HG03066 (cell line): ENCODE results near the gene EEF1A2.
A peak's percentile ranks its signal among the peaks of the same experiment; 100 is the strongest.
"Not testable (repeated sequence)": the region's sequence is repeated elsewhere in the genome, so short reads cannot be mapped to it uniquely, and the experiment has no call there.

Source experiments
- ATAC-seq: cut with Tn5 transposase; IDR thresholded peaks from one replicate; pipeline ENCODE4 v1.9.1; 2021; ENCODE audit warnings: low read depth; ENCODE audit not compliant: unreplicated experiment

Gene EEF1A2

DNA sequence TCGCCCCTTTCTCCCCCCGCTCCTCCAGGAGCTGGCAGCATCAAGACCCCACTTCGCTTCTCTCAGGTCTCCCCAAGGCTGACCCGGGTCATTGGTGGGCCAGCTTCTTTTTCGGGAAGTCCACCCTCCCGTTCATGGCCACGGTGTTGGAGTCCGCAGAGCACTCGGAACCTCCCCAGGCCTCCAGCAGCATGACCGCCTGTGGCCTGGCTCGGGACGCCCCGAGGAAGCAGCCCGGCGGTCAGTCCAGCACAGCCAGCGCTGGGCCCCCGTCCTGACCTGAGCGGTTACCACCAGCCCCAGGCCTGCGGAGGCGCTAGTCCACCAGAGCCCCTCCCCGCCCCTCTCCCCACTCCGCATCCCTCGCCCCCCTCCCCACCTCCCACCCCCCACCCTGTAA lies 22.7 kb upstream of the EEF1A2 start:
- no peak for ATAC-seq

DNA sequence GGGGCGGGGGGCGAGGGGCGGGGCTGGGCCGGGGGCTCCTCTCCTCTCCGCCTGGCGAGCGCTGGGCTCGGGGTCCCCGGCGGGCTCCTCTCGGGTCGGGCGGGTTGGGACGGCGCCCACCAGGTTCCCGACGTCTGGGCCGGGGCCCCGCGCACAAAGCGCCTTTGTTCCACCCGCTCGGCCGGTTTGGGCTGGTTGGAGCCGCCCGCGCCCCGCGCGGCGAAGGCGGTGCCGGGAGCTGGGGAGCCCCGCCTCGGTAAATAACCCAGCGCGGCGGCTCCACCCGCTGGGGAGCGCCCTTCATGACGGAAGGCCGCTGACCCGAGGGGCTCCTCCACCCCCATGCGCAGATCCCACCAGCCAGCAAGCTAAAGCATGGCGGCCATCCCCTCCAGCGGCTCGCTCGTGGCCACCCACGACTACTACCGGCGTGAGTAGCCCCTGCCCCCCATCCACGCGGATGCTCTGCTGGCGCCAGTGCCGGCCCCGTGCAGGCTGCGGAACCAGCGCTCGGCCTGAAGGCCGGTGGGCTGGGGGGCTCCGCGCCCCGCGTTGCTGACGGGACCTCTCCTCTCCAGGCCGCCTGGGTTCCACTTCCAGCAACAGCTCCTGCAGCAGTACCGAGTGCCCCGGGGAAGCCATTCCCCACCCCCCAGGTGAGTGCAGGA lies 22.2 kb upstream of the EEF1A2 start:
- ATAC-seq, result peak; percentile 30

DNA sequence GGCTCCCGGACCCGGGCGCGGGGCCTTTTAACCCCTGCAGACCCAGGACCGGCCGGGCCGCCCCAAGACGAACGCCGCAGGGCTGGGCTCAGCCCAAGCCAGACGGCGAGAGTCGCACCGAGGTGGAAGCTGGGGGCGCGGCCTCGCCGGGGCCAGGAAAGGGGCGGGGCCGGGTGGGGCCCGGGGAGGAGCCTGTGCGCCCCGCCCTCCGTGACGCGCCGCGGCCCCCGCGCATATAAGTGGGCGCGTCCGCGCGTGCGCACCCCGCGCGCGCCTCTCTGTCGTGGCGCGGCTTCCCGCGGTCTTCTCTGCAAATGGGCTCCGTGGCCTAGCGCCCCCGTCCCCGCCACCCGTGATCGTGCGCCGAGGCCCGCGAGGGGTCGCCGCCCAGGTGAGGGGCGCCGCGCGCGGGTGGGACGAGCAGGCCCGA lies 21.6 kb upstream of the EEF1A2 start, which contains the start of gene PPDPF:
Gene PPDPF (plus strand): TSS at position 262 of the 430 bp plus-strand sequence. CDS start 544 bp downstream, outside the sequence.
- peak; percentile 55 for ATAC-seq

DNA sequence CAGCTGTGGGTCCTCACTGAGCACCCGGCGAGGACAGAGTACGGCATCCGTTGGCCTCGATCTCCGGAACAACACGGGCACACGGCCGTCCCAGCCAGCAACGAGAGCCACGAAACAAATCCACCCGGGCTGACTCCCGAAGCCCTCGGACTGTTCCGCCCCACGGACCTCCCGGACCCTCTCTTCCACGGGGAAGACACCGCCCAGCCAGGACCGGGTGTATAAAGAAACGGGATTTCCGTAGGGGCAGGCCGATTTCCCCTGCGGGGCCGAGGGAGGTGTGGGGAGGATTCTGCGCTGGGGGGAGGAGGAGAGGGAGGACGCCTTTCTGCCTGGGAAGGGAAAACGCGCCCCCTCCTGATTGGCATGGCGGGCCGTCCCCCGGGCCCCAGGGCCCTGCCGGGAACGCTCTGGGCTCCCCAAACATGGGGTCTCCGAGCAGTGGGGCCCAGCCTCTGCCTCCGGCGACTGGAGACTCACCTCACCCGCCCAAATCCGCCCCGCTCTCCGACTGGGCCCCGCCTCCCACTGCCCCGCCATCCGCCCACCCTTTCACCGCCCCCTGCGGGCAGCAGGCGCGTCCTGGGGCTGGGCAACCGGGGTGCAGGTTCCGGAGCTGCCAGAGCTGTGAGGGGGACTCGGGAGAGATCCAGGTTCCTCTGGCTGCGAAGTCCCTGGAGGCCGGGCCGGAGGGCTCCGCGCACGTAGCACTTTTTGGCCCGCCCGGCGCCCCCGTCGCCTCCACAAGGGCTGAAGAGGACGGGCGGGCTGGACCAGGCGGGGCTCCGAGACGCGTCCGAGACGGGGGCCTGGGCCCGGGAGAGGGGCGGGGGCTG lies 21.0 kb upstream of the EEF1A2 start:
- ATAC-seq, result peak; percentile 40

DNA sequence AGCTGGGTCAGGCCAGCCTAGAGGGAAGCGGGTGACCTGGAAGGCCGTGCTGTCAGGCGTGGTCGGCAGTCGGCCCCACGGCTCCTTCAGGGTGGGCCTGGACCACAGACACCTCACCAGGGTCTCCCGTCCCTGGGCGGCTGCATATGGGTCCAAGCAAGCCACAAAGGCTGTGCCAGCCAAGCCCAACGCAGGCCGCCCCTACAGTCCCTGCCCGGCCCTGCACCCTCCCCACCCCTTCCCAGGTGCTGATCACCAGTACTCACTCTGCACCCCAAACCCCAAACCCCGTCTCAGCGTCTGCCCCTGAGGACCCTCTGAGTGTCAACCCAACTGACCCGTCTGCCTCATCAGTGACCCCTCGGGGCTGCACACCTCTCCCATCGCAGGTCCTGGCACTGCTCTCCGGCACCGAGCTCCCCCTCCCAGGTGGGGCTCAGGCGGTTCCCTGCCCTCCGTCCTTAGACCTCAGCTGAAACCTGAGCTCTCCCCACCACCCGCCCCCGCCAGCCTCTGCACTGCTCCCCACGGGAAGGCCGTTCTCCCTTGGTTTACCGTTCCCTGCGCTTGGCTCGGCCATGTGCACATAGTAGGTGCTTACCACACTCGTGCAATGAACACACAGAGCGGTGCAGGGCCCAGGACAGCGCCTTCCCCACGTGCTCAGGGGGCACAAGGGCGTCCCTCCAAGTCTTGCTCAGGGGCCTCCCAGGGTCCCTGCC lies 20.2 kb upstream of the EEF1A2 start:
- no peak for ATAC-seq

DNA sequence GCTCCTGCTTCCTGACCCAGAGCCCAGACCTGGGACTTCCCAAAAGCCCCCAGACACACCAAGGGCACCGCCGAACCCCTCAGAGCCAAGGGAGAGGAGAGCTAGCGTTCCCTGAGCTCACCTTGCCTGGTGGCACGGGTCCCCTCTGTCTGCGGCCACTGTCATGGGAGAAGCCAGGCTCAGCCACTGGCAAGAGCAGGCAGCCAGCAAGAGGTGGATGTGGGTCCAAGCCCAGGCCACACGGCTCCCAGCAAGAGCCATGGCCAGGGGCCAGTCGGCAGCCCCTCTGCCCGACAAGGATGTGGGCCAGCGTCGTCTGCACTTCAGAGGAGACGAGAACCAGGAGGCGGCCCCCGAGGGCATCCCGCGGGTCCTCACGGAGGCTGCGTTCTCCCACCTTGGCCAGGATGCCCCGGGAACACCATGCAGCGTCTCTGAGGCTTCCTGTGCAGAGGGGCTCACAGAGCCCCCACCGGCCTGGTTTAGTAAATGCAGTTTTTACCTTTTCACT lies 19.5 kb upstream of the EEF1A2 start:
- no peak for ATAC-seq

DNA sequence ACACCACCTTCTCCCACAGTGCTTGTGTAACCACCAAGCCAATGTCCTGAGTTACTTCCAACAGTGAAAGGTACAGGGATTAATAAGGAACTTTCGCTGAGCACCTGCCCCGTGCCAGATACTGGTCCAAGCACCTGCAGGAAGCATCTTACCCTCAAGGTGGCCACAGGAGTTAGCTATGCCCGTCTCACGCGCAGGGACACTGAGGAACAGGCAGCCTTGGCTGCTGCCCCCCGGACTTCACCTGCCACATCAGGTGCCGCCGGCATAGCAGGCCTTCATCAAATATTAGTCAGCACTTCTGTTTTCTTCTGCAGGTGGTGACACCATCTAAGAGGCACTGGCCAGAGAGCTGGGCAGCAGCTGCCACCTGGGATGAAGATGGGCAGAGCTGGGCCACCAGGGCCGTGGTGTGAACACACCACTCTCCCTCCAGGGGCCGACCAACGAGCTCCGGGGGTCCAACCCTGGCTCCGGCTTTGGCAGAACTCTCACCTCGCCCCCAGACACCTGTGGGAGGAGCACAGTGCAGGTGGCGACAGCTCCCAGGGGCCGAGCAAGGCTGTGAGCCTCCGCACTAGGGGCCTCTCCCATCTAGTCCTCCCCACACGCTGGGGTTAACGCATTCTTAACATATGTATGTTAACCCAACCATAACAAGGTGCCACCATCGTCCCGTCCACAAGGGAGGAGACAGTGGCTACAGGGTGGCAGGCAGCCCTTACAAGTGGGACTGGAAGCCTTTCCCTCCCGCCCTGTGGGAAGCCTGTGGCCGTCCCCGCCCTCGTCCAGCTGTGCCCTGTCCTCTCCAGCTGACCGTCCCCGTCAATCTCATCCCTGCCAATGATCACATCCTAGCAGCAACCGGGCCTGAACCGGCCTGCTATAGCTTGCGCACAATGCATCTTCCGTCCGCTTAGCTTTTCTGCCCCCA lies 18.8 kb upstream of the EEF1A2 start:
- ATAC-seq, result no peak

DNA sequence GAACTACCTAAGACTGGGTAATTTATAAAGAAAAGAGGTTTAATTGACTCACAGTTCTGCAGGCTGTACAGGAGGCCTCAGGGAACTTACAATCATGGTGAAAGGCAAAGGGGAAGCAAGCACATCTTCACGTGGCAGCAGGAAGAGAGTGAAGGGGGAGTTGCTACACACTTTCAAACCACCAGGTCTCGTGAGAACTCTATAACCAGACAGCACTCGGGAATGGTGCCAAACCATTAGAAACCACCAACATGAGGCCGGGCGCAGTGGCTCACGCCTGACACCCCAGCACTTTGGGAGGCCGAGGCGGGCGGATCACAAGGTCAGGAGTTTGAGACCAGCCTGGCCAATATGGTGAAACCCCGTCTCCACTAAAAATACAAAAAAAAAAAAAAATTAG lies 15.6 kb upstream of the EEF1A2 start:
- ATAC-seq, result not testable (repeated sequence)

DNA sequence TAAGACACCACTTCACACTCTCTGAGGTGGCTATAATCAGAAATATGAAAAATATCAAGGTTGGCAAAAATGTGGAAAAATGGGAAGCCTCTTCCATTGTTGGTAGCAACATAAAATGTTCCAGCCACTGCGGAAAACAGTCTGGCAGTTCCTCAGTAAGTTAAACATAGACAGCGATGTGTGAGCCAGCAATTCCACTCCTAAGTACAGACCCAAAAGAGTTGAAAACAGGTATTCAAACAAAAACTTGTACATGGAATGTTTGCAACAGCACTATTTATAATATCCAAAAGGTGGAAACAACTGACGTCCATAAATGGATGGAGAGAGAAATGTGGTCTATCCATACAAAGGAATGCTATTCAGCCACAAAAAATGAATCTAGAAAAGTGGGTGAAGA lies 14.3 kb upstream of the EEF1A2 start:
- ATAC-seq, result no peak

DNA sequence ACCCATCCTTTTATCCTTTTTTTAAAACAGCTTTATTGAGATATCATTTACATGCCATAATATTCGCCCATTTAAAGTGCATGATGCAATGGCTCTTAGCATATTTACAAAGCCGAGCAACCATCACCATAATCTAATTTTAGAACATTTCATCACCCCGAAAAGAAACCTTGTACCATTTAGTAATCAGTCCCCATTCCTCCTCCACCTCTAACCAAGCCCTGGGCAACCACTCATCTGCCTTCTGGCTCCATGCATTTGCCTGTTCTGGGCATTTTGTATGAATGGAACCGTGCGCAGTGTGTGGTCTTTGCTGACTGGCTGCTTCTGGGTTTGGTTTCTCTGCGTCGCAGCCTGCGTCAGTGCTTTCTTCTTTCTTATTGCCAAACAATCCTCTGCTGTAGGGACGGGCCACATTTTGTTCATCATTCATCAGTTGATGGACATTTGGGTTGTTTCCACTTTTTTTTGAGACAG lies 10.2 kb upstream of the EEF1A2 start:
- ATAC-seq, result no peak

DNA sequence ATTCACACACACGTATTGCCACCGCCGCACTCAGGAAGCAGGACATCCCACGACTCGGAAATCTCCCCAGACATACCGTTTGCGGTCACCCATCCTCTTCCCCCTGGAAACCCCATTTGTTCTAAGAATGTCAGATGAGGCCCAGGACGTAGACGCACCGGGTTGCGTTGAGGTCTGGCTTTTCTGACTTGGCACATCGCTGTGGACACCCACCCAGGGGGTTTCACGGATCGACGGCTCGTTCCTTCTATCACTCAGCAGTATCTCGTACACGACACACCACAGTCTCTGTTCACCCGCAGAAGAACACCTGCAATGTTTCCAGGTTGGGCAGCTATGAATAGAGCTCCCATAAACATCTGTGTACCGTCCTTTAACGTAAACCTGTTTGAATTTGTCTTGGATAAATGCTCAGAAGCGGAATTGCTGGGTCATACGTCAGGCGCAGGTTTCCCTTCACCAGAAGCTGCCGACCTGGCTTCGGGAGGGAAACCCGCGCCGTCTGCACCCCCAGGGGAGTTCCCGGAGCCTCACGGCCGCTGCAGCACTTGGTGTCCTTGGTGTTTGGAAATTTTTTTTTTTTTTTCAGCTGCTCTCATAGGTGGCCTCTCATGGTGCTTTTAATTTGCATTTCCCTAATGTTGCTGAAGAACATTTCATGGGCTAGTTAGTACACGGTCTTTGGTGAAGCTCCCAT lies 9.3 kb upstream of the EEF1A2 start:
- ATAC-seq, result no peak

DNA sequence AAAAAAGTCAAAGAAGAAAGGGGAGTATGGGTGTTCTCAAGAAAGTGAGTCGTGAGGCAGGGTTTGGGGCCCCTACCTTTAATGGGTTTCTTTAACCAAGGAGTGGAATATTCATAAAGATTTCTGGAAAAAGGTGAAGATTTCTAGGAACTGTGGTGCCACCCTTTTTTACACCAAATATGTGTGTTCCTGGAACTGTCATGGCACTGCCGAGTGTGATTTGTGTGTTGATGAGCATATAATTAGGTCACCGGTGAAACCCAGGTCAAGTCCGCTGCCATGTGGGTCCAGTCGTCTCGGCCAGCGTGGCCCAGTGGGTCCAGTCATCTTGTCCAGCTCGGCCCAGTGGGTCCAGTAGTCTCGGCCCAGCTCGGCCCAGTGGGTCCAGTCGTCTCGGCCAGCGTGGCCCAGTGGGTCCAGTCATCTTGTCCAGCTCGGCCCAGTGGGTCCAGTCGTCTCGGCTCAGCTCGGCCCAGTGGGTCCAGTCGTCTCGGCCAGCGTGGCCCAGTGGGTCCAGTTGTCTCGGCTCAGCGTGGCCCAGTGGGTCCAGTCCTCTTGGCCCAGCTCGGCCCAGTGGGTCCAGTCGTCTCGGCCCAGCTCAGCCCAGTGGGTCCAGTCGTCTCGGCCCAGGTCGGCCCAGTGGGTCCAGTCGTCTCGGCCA lies 8.3 kb upstream of the EEF1A2 start:
- ATAC-seq, result no peak

DNA sequence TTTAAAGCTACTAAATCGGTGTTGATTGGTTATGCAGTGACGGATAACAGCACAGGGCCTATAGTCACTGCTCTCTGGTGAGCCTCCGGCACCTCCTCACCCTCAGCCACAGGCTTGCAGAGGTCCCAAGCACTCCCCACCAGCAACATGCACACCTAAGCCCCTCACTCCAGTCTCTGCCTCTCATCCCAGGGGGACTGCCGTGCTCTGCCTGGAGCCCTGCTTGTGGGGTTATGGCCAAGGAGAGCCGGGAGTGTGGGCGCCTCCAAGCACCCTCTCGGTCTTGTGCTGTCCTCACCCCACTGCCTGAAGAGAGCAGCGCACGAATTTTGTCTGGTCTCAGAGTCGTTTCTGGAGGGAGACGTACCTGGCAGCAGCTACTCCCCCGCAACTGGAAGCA lies 6.8 kb upstream of the EEF1A2 start:
- no peak for ATAC-seq

DNA sequence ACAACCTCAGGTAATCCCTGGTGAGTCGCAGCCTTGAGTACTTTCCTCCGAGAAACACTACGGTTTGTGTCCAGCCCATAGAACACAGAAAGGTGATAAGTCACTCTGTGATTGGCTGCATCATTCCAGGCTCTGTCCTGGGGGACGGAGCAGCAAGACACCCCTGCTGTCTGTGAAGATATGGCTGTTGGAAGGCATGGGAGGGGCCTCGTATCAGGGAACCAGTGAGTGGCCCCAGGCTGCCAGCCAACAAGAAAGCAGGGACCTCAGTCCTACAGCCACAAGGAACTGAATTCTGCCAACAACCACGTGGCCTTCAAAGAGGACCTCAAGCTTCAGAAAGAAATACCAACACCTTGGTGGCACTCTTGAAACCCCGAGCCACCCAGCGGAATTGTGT lies 6.4 kb upstream of the EEF1A2 start:
- ATAC-seq, result no peak

DNA sequence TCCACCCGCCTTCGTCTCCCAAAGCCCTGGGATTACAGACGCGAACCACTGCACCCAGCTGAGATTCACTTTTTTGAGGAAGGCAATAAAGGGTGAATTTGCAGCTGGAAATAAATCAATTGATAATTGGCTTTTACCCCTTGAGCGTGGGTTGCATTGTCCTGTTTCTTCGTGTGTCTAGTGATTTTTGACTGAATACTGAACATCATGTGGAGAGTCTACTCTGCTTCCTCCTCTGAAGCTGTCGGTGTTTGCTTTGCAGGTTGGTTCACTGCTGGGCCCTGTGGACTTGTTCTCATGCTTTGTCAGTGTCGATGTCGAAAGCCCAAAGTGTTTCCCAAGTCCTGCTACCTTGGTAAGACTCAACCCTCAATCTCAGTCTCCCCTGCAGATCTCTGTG lies 5.8 kb upstream of the EEF1A2 start:
- ATAC-seq, result no peak

DNA sequence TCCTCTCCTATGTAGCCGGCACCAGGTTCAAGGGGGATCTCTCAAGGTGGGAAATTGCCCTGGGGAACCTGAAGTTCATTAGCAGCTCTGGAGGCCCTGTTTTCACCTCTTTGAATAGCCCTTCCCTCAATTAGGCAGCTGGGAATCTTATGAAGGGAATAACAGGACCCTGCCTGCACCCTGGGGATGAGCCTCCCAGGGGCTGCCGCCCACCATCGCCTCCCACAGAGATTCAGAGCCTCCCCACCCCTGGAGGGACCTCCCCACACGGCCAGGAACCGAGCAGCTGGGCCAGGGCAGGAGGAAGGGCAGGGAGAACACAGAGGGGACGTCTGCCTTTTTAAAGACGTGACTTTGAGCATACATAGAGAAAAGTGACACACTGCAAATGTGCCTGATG lies 4.6 kb upstream of the EEF1A2 start:
- no peak for ATAC-seq

DNA sequence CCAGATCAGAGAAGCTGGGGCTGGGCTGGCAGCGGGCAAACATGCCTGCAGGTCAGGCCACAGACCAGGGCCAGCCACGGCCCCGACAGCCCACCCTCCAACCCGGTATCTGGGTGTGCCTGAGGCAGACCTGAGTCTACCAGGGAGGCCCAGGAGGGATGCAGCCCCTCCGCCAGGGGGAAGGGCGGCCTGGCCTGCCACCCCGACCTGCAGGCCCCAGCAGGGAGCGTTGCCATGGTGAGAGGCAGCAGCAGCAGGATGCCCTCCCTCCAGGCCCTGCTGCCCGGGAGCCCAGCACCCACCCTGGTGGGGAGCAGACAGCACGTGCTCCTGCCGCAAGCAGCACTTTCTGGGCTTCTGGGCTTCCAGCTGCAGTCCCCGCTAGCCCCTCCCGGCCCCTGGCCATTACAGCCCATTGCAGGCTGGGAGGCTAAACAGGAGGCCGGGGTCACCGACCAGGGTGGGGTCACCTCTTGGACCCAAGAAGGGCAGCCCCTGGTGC lies 3.8 kb upstream of the EEF1A2 start:
- ATAC-seq, result no peak

DNA sequence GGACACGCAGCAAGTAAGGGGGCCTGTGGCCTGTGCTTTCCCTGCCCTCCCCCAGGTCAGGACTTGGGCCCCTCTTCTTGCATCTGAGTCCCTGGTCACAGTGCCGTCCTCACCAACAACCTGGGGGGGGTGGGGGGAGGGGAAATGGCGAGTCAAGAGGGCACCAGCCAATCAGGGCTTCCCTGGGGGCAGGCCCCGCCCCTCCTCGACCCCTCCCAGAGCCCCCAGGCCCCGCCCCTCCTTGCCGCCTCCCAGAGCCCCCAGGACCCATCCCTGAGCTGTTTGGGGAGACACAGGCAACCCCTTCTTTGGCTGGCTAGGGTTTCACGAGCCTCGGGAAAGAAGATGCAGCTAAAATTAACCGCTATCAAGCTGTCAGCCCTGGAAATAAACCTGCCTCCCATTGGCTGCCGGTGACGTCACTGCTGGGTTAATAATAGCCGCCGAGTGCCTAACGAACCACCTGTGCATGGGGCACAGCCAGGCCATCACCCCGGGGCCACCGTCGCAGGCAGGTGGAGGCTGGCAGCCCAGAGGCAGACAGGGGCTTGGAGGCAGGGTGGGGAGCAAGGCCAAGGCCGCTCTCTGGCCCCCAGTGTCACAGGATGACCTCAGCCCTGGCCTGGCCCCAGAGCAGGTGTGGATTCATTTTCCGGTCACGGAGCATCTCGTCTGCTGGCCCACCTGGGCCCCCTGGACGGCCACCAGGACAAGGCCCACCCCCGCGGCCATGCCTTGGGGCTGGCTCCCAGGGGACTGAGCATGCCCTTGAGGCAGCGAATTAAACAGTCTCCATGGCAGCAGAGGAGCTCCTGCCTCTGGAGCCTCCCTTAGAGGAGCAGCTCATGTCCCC lies 3.2 kb upstream of the EEF1A2 start:
- ATAC-seq, result no peak
